Caco-2 (cell line): ENCODE data around the gene CD59. TPM values are rescaled to one million over a fixed set of nuclear protein-coding genes. Genes with fewer than 3 reads are reported as not detected.
A peak's percentile ranks its signal among the peaks of the same experiment; 100 is the strongest.

Experiments used
- BruUV-seq: library from RNA; stranded (reverse); fragments of 400-500 nt; replicated peaks from 2 replicates; lab custom pipeline; 2021; lab: Mats Ljungman, UMichigan
- CTCF ChIA-PET: fragments of 300-600 bp; sonication (Branson Sonifier 250); formaldehyde crosslinking; loops from one replicate; lab custom pipeline; 2022; ENCODE audit warnings: antibody characterized with exemption; lab: Charles Lee
- POLR2A ChIA-PET: fragments of 300-600 bp; sonication (Branson Sonifier 250); formaldehyde crosslinking; loops from one replicate; lab custom pipeline; 2022; ENCODE audit warnings: antibody characterized with exemption; lab: Charles Lee
- DNase-seq, 2 experiments: peaks; one replicate each; pipeline versions ENCODE4 v3.0.0 to v3.0.0-alpha.2; 2020 to 2022
- H3K27me3 ChIP-seq: replicated peaks from 2 replicates; pipeline ENCODE4 v1.6.0; 2011; ENCODE audit warnings: low read length; ENCODE audit not compliant: control insufficient read depth, insufficient read depth
- H3K36me3 ChIP-seq: 2 replicates; pipeline ENCODE4 v1.5.1; 2011; ENCODE audit warnings: low read length; ENCODE audit not compliant: control insufficient read depth, insufficient read depth
- H3K4me1 ChIP-seq: fragments of 250-450 bp; sonication (Bioruptor Pico); 2 replicates; pipeline ENCODE4 v1.5.1; 2020; ENCODE audit warnings: mild to moderate bottlenecking
- H3K4me3 ChIP-seq: 2 replicates; pipeline ENCODE4 v1.5.1; 2011; ENCODE audit warnings: low read depth, mild to moderate bottlenecking, control low read depth, low read length
- H3K9me3 ChIP-seq: fragments of 250-450 bp; sonication (Bioruptor Pico); 2 replicates; pipeline ENCODE4 v1.5.1; 2020; ENCODE audit warnings: mild to moderate bottlenecking, moderate library complexity
- H3K27ac Mint-ChIP-seq: one replicate; pipeline ENCODE4 v1.8.0; 2022; ENCODE audit warnings: mixed read lengths; ENCODE audit not compliant: unreplicated experiment
- H3K27me3 Mint-ChIP-seq: one replicate; pipeline ENCODE4 v1.8.0; 2022; ENCODE audit warnings: mixed read lengths; ENCODE audit not compliant: insufficient read depth, unreplicated experiment
- H3K36me3 Mint-ChIP-seq: one replicate; pipeline ENCODE4 v1.8.0; 2022; ENCODE audit warnings: mild to moderate bottlenecking, mixed read lengths; ENCODE audit not compliant: insufficient read depth, unreplicated experiment
- H3K4me1 Mint-ChIP-seq: one replicate; pipeline ENCODE4 v1.8.0; 2022; ENCODE audit warnings: low read depth, mixed read lengths; ENCODE audit not compliant: unreplicated experiment
- H3K4me3 Mint-ChIP-seq: one replicate; pipeline ENCODE4 v1.8.0; 2022; ENCODE audit warnings: mild to moderate bottlenecking, moderate library complexity, mixed read lengths; ENCODE audit not compliant: unreplicated experiment
- H3K9me3 Mint-ChIP-seq: one replicate; pipeline ENCODE4 v1.8.0; 2022; ENCODE audit warnings: mixed read lengths; ENCODE audit not compliant: unreplicated experiment
- intact Hi-C: fragments of 100-400 bp; cut with micrococcal nuclease; formaldehyde crosslinking; loops from one replicate; pipeline ENCODE4 v1.10.0; 2022; ENCODE audit not compliant: unreplicated experiment
- total RNA-seq: library from RNA; stranded (reverse); gene quantifications from 2 replicates; pipeline ENCODE4 v1.2.3, GENCODE V29; 2022
- TF ChIP-seq, protein P1 (sequence below), 2 experiments: fragments of 200-600 bp in 1 of 2; IDR thresholded peaks; 1 replicate in 1 of 2; 2 replicates in 1 of 2; pipeline versions ENCODE4 v1.5.1 to v1.8.0; 2011 to 2022; ENCODE audit warnings: antibody characterized with exemption in 1 of 2, control low read depth in 1 of 2, inconsistent platforms in 1 of 2, low read depth in 1 of 2, low read length in 1 of 2, mild to moderate bottlenecking in 1 of 2, moderate library complexity in 1 of 2; ENCODE audit not compliant: insufficient read depth in 1 of 2, severe bottlenecking in 1 of 2, unreplicated experiment in 1 of 2

The CD59 gene
- total RNA-seq, 1 experiment from 2014 or later, result 149 TPM

DNA sequence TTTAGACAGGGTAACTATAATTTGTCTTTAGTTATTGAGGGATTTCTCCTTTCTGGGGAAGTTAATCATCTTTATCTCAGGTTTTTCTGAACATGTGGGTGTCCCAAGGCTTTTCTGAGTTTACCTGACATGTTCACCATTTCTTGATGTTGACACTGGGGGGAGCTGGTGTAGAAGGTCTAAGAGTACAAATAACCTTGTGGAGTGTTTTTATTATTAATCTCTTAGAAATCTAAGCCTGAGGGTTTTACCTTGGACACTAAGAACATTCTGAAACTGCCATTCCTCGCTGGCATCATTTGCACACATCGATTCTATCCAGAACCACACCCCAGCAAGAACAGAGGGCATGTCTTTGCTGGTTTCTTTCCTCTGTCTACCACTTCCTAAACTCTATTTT lies 20.0 kb downstream of the CD59 start:
- DNase-seq, result no peak
- no peaks in the 10 kb centered on the region for H3K9me3 ChIP-seq
- intact Hi-C loops, result loop anchor here (1.0 kb wide), 1 partner anchor 113 kb away; no protein-coding TSS in a partner anchor
- no peak overlapping the region for H3K27ac Mint-ChIP-seq
- ChIA-PET POLR2A (no interaction called here), CTCF (interaction anchor here (0.8 to 2.5 kb wide), 3 partner anchors 15 to 92 kb away, joined by 3 to 37 read pairs (median 4); partner anchors contain the start of gene C11orf91)
- no peaks in the 10 kb centered on the region; the same call in 1 of the 2 replicates for H3K36me3 ChIP-seq
- TF ChIP-seq, protein P1, sequence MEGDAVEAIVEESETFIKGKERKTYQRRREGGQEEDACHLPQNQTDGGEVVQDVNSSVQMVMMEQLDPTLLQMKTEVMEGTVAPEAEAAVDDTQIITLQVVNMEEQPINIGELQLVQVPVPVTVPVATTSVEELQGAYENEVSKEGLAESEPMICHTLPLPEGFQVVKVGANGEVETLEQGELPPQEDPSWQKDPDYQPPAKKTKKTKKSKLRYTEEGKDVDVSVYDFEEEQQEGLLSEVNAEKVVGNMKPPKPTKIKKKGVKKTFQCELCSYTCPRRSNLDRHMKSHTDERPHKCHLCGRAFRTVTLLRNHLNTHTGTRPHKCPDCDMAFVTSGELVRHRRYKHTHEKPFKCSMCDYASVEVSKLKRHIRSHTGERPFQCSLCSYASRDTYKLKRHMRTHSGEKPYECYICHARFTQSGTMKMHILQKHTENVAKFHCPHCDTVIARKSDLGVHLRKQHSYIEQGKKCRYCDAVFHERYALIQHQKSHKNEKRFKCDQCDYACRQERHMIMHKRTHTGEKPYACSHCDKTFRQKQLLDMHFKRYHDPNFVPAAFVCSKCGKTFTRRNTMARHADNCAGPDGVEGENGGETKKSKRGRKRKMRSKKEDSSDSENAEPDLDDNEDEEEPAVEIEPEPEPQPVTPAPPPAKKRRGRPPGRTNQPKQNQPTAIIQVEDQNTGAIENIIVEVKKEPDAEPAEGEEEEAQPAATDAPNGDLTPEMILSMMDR (IDR thresholded peaks at IDR 0.05; ENCODE audit: insufficient read depth in 1 of 2, low read depth in 1 of 2, low read length in 1 of 2, severe bottlenecking in 1 of 2, unreplicated experiment in 1 of 2), result peak in 1 of 2 experiments; percentile 38
- BruUV-seq, result no TSS peak
- H3K36me3 Mint-ChIP-seq, result peaks cover 22% of the 10 kb centered on the region
- H3K4me3 ChIP-seq, result no peak overlapping the region
- no peaks in the 10 kb centered on the region for H3K4me1 ChIP-seq
- no peaks in the 10 kb centered on the region for H3K27me3 ChIP-seq
- H3K4me3 Mint-ChIP-seq, result no peak overlapping the region
- peaks cover 6% of the 10 kb centered on the region for H3K4me1 Mint-ChIP-seq
- no peaks in the 10 kb centered on the region for H3K9me3 Mint-ChIP-seq
- no peaks in the 10 kb centered on the region for H3K27me3 Mint-ChIP-seq

- Mint-ChIP-seq H3K27me3 (no peaks in the 10 kb centered on the region), H3K9me3 (no peaks in the 10 kb centered on the region), H3K4me3 (no peak overlapping the region), H3K27ac (no peak overlapping the region), H3K4me1 (peaks cover 6% of the 10 kb centered on the region), H3K36me3 (peaks cover 13% of the 10 kb centered on the region)
- intact Hi-C loops, result no loop called here
- no TSS peak for BruUV-seq
- Histone ChIP-seq H3K4me1 (no peaks in the 10 kb centered on the region), H3K9me3 (no peaks in the 10 kb centered on the region), H3K27me3 (no peaks in the 10 kb centered on the region), H3K36me3 (no peaks in the 10 kb centered on the region), H3K4me3 (no peak overlapping the region)
- CTCF ChIA-PET, result interaction anchor here (2.0 kb wide), 1 partner anchor 29 kb away, joined by 5 read pairs; no protein-coding TSS in a partner anchor
- TF ChIP-seq, protein P1 (IDR thresholded peaks at IDR 0.05; ENCODE audit: insufficient read depth in 1 of 2, low read depth in 1 of 2, low read length in 1 of 2, severe bottlenecking in 1 of 2, unreplicated experiment in 1 of 2), result no peak
- no peak for DNase-seq
- POLR2A ChIA-PET, result no interaction called here
Measured at GRCh38 chr11:33713856-33714398, 22.3 kb downstream of the CD59 start.

- peaks cover 6% of the 10 kb centered on the region for H3K4me1 Mint-ChIP-seq
- intact Hi-C loops, result no loop called here
- Histone ChIP-seq H3K9me3 (no peaks in the 10 kb centered on the region), H3K4me1 (no peaks in the 10 kb centered on the region), H3K27me3 (no peaks in the 10 kb centered on the region), H3K4me3 (no peak overlapping the region), H3K36me3 (no peaks in the 10 kb centered on the region)
- H3K9me3 Mint-ChIP-seq, result no peaks in the 10 kb centered on the region
- H3K4me3 Mint-ChIP-seq, result no peak overlapping the region
- POLR2A ChIA-PET, result no interaction called here
- no peaks in the 10 kb centered on the region for H3K27me3 Mint-ChIP-seq
- CTCF ChIA-PET, result interaction anchor here (0.6 to 2.0 kb wide), 2 partner anchors 22 to 29 kb away, joined by 3 to 5 read pairs; no protein-coding TSS in a partner anchor
- DNase-seq, result no peak
- BruUV-seq, result no TSS peak
- H3K27ac Mint-ChIP-seq, result no peak overlapping the region
- TF ChIP-seq, protein P1 (IDR thresholded peaks at IDR 0.05; ENCODE audit: insufficient read depth in 1 of 2, low read depth in 1 of 2, low read length in 1 of 2, severe bottlenecking in 1 of 2, unreplicated experiment in 1 of 2), result no peak
- peaks cover 19% of the 10 kb centered on the region for H3K36me3 Mint-ChIP-seq
Measured at GRCh38 chr11:33713151-33713855, 22.9 kb downstream of the CD59 start.
